GM18505 (cell line): ENCODE data around the gene MPP7.

Experiments
- ATAC-seq: cut with Tn5 transposase; IDR thresholded peaks from one replicate; pipeline ENCODE4 v1.9.1; 2021; ENCODE audit not compliant: unreplicated experiment
- POLR2A ChIP-seq: IDR thresholded peaks from 4 replicates; pipeline ENCODE4 v1.6.1; 2011; ENCODE audit warnings: borderline replicate concordance; ENCODE audit not compliant: insufficient read depth, insufficient read length; ENCODE audit errors: extremely low read depth

MPP7 gene

DNA sequence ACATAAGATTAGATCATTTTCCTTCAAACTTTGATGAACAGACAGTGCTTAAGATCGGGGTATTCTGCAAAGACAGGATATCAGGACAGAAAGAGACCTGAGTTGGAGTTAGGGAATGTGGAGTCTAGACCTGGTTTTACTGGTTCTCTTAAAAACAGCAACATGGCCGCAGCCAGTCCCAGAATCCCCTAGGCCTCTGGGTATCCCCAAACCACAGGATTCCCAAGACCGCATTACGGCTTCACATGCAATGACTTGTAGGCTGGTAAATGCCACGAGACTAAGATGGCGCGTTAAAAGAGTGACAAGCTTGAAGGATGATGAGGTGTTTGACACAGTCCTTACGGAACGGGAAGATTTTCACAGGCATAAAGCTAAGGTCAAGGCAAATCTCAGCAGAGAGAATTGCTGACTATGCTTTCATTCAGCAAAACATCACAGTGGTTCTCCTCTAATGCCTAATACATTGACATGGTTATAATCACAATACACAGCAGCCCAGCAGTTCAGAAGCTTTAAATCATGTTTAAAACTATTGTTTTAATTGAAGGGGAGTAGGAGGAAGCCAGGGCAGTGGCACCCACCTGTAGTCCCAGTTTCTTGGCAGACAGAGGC lies 32.9 kb downstream of the MPP7 start:
- no peak for TF ChIP-seq POLR2A
- no peak for ATAC-seq

DNA sequence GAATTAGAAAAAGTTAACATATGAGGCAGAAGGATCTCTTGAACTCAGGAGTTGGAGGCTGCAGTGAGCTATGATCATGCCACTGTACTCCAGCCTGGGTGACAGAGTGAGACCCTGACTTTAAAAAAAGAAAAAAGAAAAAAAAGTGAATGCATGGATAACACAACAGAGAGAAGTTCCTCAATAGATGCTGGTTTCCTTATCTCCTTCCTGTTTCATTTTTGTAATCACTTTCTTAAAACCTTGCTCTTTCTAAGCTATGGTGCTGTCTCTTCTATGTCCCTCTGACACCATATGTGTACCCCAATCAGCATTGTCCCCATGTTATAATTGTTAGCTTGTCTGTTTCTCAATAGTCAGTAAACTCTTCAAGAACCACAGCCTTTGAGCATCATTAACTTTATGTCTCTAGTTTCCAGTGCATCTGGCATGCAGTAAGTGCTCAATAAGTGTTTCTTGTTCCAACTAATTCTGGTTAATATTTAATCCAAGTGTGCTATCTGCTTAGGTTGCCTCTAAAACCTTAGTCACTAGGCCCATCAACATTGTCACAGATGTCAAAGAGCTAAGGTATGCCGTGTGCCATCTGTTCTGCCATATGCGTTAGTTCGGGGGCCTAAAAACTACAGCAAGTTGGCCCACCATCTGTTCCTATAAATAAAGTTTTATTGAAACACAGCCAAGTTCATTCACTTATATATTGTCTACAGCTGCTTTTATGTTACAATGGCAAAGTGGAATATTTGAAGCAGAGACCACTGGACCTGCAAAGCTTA lies 36.2 kb downstream of the MPP7 start:
- TF ChIP-seq POLR2A: no peak
- no peak for ATAC-seq

DNA sequence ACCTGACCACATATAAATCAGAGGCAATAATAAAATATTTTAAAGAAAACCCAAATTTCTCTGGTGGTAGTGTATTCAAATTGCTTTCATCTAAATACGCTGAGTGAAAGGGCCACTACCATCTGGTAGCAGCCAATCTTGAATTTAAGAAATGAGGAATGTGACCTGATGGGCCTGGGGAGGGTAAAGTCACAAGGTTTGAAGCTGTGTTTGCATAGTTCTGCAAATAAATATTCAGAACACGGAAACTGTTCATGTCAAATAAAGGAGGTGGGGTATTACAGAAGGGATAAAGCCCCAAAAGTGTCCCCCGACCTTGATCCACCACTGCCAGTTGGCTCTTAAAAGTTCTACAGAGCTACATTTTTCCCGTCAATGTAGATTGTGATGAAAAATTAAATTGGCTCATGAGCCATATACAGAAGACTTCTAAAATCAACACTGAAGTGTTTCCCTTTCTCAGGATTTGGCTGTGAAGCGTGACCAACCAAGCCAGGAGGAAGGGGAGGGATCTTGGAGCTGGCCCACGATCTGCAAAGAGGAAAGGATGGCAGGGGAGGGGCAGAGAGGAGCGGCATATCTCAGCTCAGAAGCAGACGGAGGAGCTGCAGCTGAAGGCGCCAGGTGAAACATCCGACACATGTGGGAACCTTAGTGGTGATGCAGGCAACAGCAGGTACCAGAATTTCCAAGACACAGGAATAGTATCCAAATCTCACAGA lies 39.6 kb downstream of the MPP7 start:
- ATAC-seq: no peak

DNA sequence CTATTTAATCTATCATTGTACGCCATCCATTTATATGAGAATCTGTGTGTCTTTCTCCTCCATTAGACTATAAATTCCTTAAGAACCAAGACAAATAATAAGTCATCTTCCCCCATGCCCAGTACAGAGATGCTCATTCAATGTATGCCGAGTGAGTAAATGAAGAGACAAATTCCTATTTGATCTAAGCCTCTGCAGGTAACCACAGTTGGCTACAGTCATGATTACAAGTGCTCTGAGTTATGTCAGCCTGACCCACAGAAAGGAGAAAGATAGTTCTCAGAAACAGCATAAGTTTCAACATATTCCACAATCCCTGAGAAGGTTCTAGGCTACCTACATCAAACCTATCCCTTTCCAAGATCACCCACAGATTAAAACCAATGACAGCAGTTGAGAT lies 46.1 kb downstream of the MPP7 start:
- no peak for TF ChIP-seq POLR2A
- no peak for ATAC-seq

More for the DNA sequence above, 39.6 kb downstream of the MPP7 start:
- TF ChIP-seq POLR2A: no peak

DNA sequence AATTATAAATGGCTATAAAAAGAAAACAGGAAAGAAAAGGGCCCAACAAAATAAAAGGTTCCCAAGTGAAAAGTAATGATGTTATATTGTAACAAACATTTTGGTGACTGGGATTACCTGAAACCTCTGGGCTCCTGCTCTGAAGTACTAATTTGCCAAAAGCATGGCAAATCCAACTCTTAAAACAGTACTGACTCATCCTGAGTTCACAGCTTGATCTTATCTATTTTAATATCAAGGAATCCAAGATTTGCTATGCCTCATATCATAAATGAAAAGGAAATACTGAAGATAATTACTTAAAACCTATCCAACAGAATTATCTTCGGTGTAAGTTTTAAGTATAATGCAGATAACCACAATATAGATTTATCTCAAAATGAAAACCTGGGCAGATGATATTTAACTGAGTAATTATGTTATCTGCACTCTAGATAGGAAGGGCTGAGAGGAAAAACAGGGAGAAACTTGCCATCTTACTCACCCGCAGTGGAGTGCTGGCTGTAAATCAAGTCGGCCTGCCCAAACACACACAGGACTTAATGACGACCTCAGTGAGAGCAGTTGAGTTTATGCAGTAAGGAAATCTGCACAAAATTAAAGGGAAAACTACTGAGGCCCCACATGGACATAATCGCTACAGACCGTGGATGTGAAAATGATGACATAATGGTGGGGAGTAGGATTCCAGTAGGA lies 48.4 kb downstream of the MPP7 start:
- ATAC-seq: no peak
- TF ChIP-seq POLR2A: no peak

DNA sequence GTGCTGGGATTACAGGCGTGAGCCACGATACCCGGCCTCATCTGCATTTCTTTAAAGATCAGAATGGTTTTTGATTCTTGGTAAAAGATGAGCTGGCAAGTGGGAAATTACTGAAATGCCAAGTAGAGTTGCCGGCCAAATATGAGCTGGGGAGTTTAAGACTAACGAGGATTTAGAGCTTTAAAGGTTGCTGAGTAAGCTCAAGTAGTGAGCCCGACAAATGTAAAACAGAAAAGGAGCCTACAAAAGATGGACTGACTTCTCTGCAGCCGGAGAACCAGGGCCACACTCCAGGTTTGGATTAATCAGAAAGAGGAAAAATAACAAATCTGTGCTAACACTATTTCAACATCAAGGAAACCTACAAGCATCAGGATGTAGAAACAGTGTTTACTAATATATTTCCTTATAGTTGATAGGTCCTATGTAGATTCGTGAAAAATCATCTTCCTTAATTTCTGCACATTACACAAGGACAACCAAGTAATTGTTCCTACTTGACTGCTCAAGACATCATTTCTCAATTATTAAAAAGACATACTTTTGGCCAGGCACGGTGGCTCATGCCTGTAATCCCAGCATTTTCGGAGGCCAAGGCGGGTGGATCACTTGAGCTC lies 49.6 kb downstream of the MPP7 start:
- no peak for TF ChIP-seq POLR2A

More for the DNA sequence above, 49.6 kb downstream of the MPP7 start:
- ATAC-seq: no peak
